Upper lobe of right lung (tissue), 1 donor: ENCODE data around the gene ABCA10. TPM values are rescaled to one million over a fixed set of nuclear protein-coding genes. Genes with fewer than 3 reads are reported as not detected.

ENCODE experiments used
- ATAC-seq: fragments of 200-7000 bp; cut with Tn5 transposase; one replicate; pipeline ENCODE4 v1.9.1; 2020; ENCODE audit warnings: mild to moderate bottlenecking, moderate library complexity
- DNase-seq: peaks from one replicate; pipeline ENCODE4 v3.0.0-alpha.2; 2020
- H3K27ac ChIP-seq: fragments of 200-600 bp; one replicate; pipeline ENCODE4 v1.8.0; 2022
- H3K27me3 ChIP-seq: fragments of 200-600 bp; one replicate; pipeline ENCODE4 v1.8.0; 2022; ENCODE audit warnings: mild to moderate bottlenecking
- H3K36me3 ChIP-seq: fragments of 200-600 bp; one replicate; pipeline ENCODE4 v1.8.0; 2022
- H3K4me1 ChIP-seq: fragments of 200-600 bp; one replicate; pipeline ENCODE4 v1.8.0; 2022
- H3K4me3 ChIP-seq: fragments of 200-600 bp; one replicate; pipeline ENCODE4 v1.8.0; 2022; ENCODE audit warnings: mild to moderate bottlenecking
- H3K9me3 ChIP-seq: fragments of 200-600 bp; one replicate; pipeline ENCODE4 v1.8.0; 2022
- CTCF ChIP-seq: fragments of 200-600 bp; IDR thresholded peaks from one replicate; pipeline ENCODE4 v1.8.0; 2022; ENCODE audit warnings: antibody characterized with exemption
- intact Hi-C: fragments of 100-400 bp; cut with DNase I; formaldehyde crosslinking; loops from one replicate; pipeline ENCODE4 v1.11.0; 2022
- microRNA-seq: library from miRNA; unstranded; fragments of <30 nt; microRNA quantifications from one replicate; pipeline ENCODE4 v1.2.0, GENCODE V29; 2020; ENCODE audit warnings: borderline microRNAs expressed
- total RNA-seq: library from RNA; stranded (reverse); fragmentation: NEBNext Ultra II Directional; extraction: Animal tissue kit (Norgen Biotek cat#: 25700); gene quantifications from one replicate; pipeline ENCODE4 v1.2.1, GENCODE V29; 2021
- donor health status: DM: no; HTN: yes; CAD: no; lungs with severe emphysema.

Gene ABCA10
- total RNA-seq, 1 donor from 2014 or later: 9.2 TPM

GRCh38 chr17:69103557-69104233 lies 124.9 kb downstream of the ABCA10 start:
- Histone ChIP-seq H3K36me3 (no peaks in the 10 kb centered on the region), H3K9me3 (no peaks in the 10 kb centered on the region), H3K27me3 (no peaks in the 10 kb centered on the region), H3K27ac (no peak overlapping the region), H3K4me3 (no peak overlapping the region), H3K4me1 (no peaks in the 10 kb centered on the region)
- no peak for TF ChIP-seq CTCF
- ATAC-seq: no peak
- intact Hi-C loops: no loop called here
- DNase-seq: no peak

- no peak for TF ChIP-seq CTCF
- intact Hi-C loops: no loop called here
Measured at GRCh38 chr17:69098625-69099024, 130.0 kb downstream of the ABCA10 start.

More at GRCh38 chr17:69098625-69099024, 130.0 kb downstream of the ABCA10 start:
- Histone ChIP-seq H3K36me3 (peaks cover 18% of the 10 kb centered on the region), H3K9me3 (no peaks in the 10 kb centered on the region), H3K27ac (no peak overlapping the region), H3K4me3 (no peak overlapping the region), H3K27me3 (no peaks in the 10 kb centered on the region), H3K4me1 (no peaks in the 10 kb centered on the region)
- ATAC-seq (no peak), DNase-seq (no peak)

Small RNA genes within 50 kb of the gene (microRNA-seq; reads per million reads assigned to microRNA genes)
- not detected for gene MIR4524A
- not detected for gene MIR4524B

Other genes starting within 250 kb of the ABCA10 start
- 11.1 TPM for gene ABCA9, start 167.9 kb downstream of the ABCA10 start, total RNA-seq
- gene ABCA6, start 86.9 kb downstream of the ABCA10 start, total RNA-seq: 36.3 TPM
- 20.7 TPM for gene ABCA5, start 98.3 kb upstream of the ABCA10 start, total RNA-seq
- gene MAP2K6, start 185.9 kb upstream of the ABCA10 start, total RNA-seq: 4.7 TPM